Neural cell (in vitro differentiated cells): Measurements from ENCODE around the gene PLD3. TPM values are rescaled to one million over a fixed set of nuclear protein-coding genes. Genes with fewer than 3 reads are reported as not detected.

Source experiments
- H2AFZ ChIP-seq: fragments of 200-600, 300-800 bp; sonication (generic), shearing (Covaris generic); 2 replicates; pipeline ENCODE4 v1.6.0; 2014; ENCODE audit warnings: low read depth, mild to moderate bottlenecking, antibody characterized with exemption, low read length, moderate library complexity
- H3F3A ChIP-seq: fragments of 200-600 bp; shearing (Covaris generic); 2 replicates; pipeline ENCODE4 v1.6.1; 2016; ENCODE audit warnings: mild to moderate bottlenecking, moderate library complexity, mixed read lengths, antibody characterized with exemption, low read length; ENCODE audit not compliant: insufficient read depth, poor library complexity, severe bottlenecking
- H3K27ac ChIP-seq: fragments of 200-600, 300-800 bp; sonication (generic), shearing (Covaris generic); 2 replicates; pipeline ENCODE4 v1.5.1; 2014; ENCODE audit warnings: mild to moderate bottlenecking, low read length, moderate library complexity
- H3K27me3 ChIP-seq: fragments of 300-800, 200-600 bp; sonication (generic), shearing (Covaris generic); 2 replicates; pipeline ENCODE4 v1.6.0; 2014; ENCODE audit warnings: mild to moderate bottlenecking, low read depth, low read length, moderate library complexity; ENCODE audit not compliant: insufficient read depth
- H3K36me3 ChIP-seq: fragments of 300-800, 200-600 bp; sonication (generic), shearing (Covaris generic); 2 replicates; pipeline ENCODE4 v1.5.1; 2014; ENCODE audit warnings: mild to moderate bottlenecking, antibody characterized with exemption, low read length, moderate library complexity; ENCODE audit not compliant: insufficient read depth
- H3K4me2 ChIP-seq: fragments of 300-800, 200-600 bp; sonication (generic), shearing (Covaris generic); 2 replicates; pipeline ENCODE4 v1.6.0; 2014; ENCODE audit warnings: mild to moderate bottlenecking, low read length
- H3K4me3 ChIP-seq: fragments of 300-800, 200-600 bp; sonication (generic), shearing (Covaris generic); 2 replicates; pipeline ENCODE4 v1.5.1; 2014; ENCODE audit warnings: mild to moderate bottlenecking, low read length, moderate library complexity
- H3K79me2 ChIP-seq: fragments of 200-600 bp; shearing (Covaris generic); replicated peaks from 2 replicates; pipeline ENCODE4 v1.6.0; 2014; ENCODE audit warnings: mild to moderate bottlenecking, low read length, moderate library complexity; ENCODE audit not compliant: insufficient read depth
- H3K9ac ChIP-seq: fragments of 300-800, 200-600 bp; sonication (generic), shearing (Covaris generic); 2 replicates; pipeline ENCODE4 v1.6.1; 2016; ENCODE audit warnings: mild to moderate bottlenecking, low read length, mixed read lengths
- H3K9me2 ChIP-seq: fragments of 200-600 bp; shearing (Covaris generic); 2 replicates; pipeline ENCODE4 v1.6.1; 2016; ENCODE audit warnings: mild to moderate bottlenecking, low read length, mixed read lengths; ENCODE audit not compliant: insufficient read depth
- H3K9me3 ChIP-seq: fragments of 200-600, 300-800 bp; sonication (generic), shearing (Covaris generic); 2 replicates; pipeline ENCODE4 v1.6.1; 2016; ENCODE audit warnings: mild to moderate bottlenecking, mixed run types, low read length, moderate library complexity, mixed read lengths
- H4K20me1 ChIP-seq: fragments of 200-600 bp; shearing (Covaris generic); 2 replicates; pipeline ENCODE4 v1.6.1; 2016; ENCODE audit warnings: mild to moderate bottlenecking, mixed run types; ENCODE audit not compliant: insufficient read depth
- CTCF ChIP-seq: fragments of 450-650 bp; IDR thresholded peaks from 2 replicates; pipeline ENCODE4 v1.5.1; 2014; ENCODE audit warnings: antibody characterized with exemption, mild to moderate bottlenecking, moderate library complexity; ENCODE audit not compliant: poor library complexity, severe bottlenecking
- EP300 ChIP-seq: fragments of 450-650 bp; conservative IDR thresholded peaks from 2 replicates; pipeline ENCODE4 v1.6.1; 2014; ENCODE audit warnings: antibody characterized with exemption, mild to moderate bottlenecking, moderate library complexity; ENCODE audit not compliant: poor library complexity, severe bottlenecking
- EZH2 ChIP-seq: fragments of 200-600, 300-800 bp; shearing (Covaris generic), sonication (generic); IDR thresholded peaks from 2 replicates; pipeline ENCODE4 v1.6.1; 2014; ENCODE audit warnings: antibody characterized with exemption, low read length, borderline replicate concordance, mild to moderate bottlenecking; ENCODE audit not compliant: insufficient read depth, poor library complexity, severe bottlenecking
- MXI1 ChIP-seq: fragments of 450-650 bp; conservative IDR thresholded peaks from 2 replicates; pipeline ENCODE4 v1.6.1; 2014; ENCODE audit warnings: antibody characterized with exemption, mild to moderate bottlenecking; ENCODE audit not compliant: poor library complexity, severe bottlenecking
- POLR2AphosphoS5 ChIP-seq: IDR thresholded peaks from 2 replicates; pipeline ENCODE4 v1.6.1; 2012
- RAD21 ChIP-seq: fragments of 450-650 bp; conservative IDR thresholded peaks from 2 replicates; pipeline ENCODE4 v1.6.1; 2014; ENCODE audit warnings: antibody characterized with exemption, mild to moderate bottlenecking, moderate library complexity
- REST ChIP-seq: IDR thresholded peaks from 2 replicates; pipeline ENCODE4 v1.6.1; 2012; ENCODE audit warnings: borderline replicate concordance
- SMC3 ChIP-seq: fragments of 450-650 bp; conservative IDR thresholded peaks from 2 replicates; pipeline ENCODE4 v1.6.1; 2014; ENCODE audit warnings: antibody characterized with exemption, mild to moderate bottlenecking, moderate library complexity; ENCODE audit not compliant: poor library complexity
- TAF1 ChIP-seq: IDR thresholded peaks from 2 replicates; pipeline ENCODE4 v1.6.1; 2012; ENCODE audit warnings: low read depth
- polyA plus RNA-seq: library from polyadenylated mRNA; depleted of rRNA; stranded (reverse); fragments of >200 nt; gene quantifications from 2 replicates; pipeline ENCODE4 v1.2.3, GENCODE V29; 2014

Gene PLD3
- polyA plus RNA-seq, 1 donor from 2014 or later: 426 TPM

GRCh38 chr19:40424637-40425449 lies 76.3 kb downstream of the PLD3 start:
- H3K4me3 ChIP-seq: peak overlapping the region; percentile 85
- H3K79me2 ChIP-seq: no peaks in the 10 kb centered on the region
- no peaks in the 10 kb centered on the region for H3K36me3 ChIP-seq
- H3K9me2 ChIP-seq: no peaks in the 10 kb centered on the region
- peak overlapping the region; percentile 44 for H3K4me2 ChIP-seq
- H4K20me1 ChIP-seq: no peaks in the 10 kb centered on the region
- H3K9me3 ChIP-seq: no peaks in the 10 kb centered on the region
- no peaks in the 10 kb centered on the region for H3F3A ChIP-seq
- H2AFZ ChIP-seq: peak overlapping the region; percentile 45
- H3K27ac ChIP-seq: peak overlapping the region; percentile 81
- TF ChIP-seq SMC3: no peak
- TF ChIP-seq POLR2AphosphoS5: no peak
- TF ChIP-seq MXI1: no peak
- no peak for TF ChIP-seq TAF1
- no peak for TF ChIP-seq CTCF
- no peak for TF ChIP-seq EP300
- TF ChIP-seq REST: no peak
- no peak for TF ChIP-seq EZH2
- H3K9ac ChIP-seq: peak overlapping the region; percentile 76
- no peaks in the 10 kb centered on the region for H3K27me3 ChIP-seq

GRCh38 chr19:40425450-40426287 lies 77.2 kb downstream of the PLD3 start, which contains the start of gene SERTAD1:
TSS of gene SERTAD1 (minus strand) at chr19:40425992. CDS start at chr19:40423546, 2,446 bp downstream.
- Histone ChIP-seq H3K9ac (peak within 1 kb of the TSS; percentile 76), H3K27ac (peak within 1 kb of the TSS; percentile 81), H2AFZ (peak within 1 kb of the TSS; percentile 45), H3K4me2 (peak within 1 kb of the TSS; percentile 61), H3K4me3 (peak within 1 kb of the TSS; percentile 85), H3K27me3 (no peaks in the 10 kb centered on the region), H3K9me2 (no peaks in the 10 kb centered on the region), H3K36me3 (no peaks in the 10 kb centered on the region), H3F3A (no peaks in the 10 kb centered on the region), H3K79me2 (no peaks in the 10 kb centered on the region), H3K9me3 (no peaks in the 10 kb centered on the region), H4K20me1 (no peaks in the 10 kb centered on the region)
- TF ChIP-seq EP300 (peak; percentile 53), CTCF (peak; percentile 80), REST (peak; percentile 33), POLR2AphosphoS5 (peak; percentile 81), SMC3 (peak; percentile 57), EZH2 (no peak), MXI1 (peak; percentile 63), RAD21 (peak; percentile 34), TAF1 (no peak)
